ENCODE data around the gene SH3RF3. TPM values are rescaled to one million over a fixed set of nuclear protein-coding genes. Genes with fewer than 3 reads are reported as not detected.

SH3RF3 gene
- polyA plus RNA-seq, 1 of the 3 experiments (the other 2 are of a cell fraction) = 1.9 TPM

- TF ChIP-seq EP300 (IDR thresholded peaks at IDR 0.05; ENCODE audit: borderline replicate concordance in 1 of 2, low read depth in 1 of 2, low read length in 1 of 2) (peak in 1 of 2 experiments; percentile 19; a peak in 1 of 4 replicates), YY1 (IDR thresholded peaks at IDR 0.05; ENCODE audit: low read depth) (no peak), MXI1 (IDR thresholded peaks at IDR 0.05; ENCODE audit: low read depth, low read length) (no peak), TAF1 (IDR thresholded peaks at IDR 0.05; ENCODE audit: borderline replicate concordance, low read depth, low read length) (no peak), RXRA (IDR thresholded peaks at IDR 0.05; ENCODE audit: borderline replicate concordance, low read depth) (no peak), NRF1 (IDR thresholded peaks at IDR 0.05; ENCODE audit: low read depth, low read length) (no peak), GABPA (IDR thresholded peaks at IDR 0.05; ENCODE audit: low read depth) (no peak), NFIC (IDR thresholded peaks at IDR 0.05; ENCODE audit: borderline replicate concordance) (no peak)
- TF ChIP-seq, protein P1, sequence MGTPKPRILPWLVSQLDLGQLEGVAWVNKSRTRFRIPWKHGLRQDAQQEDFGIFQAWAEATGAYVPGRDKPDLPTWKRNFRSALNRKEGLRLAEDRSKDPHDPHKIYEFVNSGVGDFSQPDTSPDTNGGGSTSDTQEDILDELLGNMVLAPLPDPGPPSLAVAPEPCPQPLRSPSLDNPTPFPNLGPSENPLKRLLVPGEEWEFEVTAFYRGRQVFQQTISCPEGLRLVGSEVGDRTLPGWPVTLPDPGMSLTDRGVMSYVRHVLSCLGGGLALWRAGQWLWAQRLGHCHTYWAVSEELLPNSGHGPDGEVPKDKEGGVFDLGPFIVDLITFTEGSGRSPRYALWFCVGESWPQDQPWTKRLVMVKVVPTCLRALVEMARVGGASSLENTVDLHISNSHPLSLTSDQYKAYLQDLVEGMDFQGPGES (IDR thresholded peaks at IDR 0.05; ENCODE audit: low read depth, low read length) = no peak
Measured at GRCh38 chr2:109126501-109126860, 2.5 kb upstream of the SH3RF3 start (continued).

GRCh38 chr2:109127556-109127955, 1.4 kb upstream of the SH3RF3 start:
- TF ChIP-seq RFX5 (IDR thresholded peaks at IDR 0.05; ENCODE audit: low read length) (no peak), NFIC (IDR thresholded peaks at IDR 0.05; ENCODE audit: borderline replicate concordance) (no peak), REST (IDR thresholded peaks at IDR 0.05; ENCODE audit: low read depth, low read length) (no peak), MEF2A (IDR thresholded peaks at IDR 0.05; ENCODE audit: borderline replicate concordance, low read depth) (no peak), YY1 (IDR thresholded peaks at IDR 0.05; ENCODE audit: low read depth) (no peak), RCOR1 (IDR thresholded peaks at IDR 0.05; ENCODE audit: low read length) (no peak), USF2 (IDR thresholded peaks at IDR 0.05; ENCODE audit: borderline replicate concordance, low read depth, low read length) (no peak), EZH2phosphoT487 (IDR thresholded peaks at IDR 0.05; ENCODE audit: borderline replicate concordance, low read depth) (no peak), SIN3A (IDR thresholded peaks at IDR 0.05; ENCODE audit: borderline replicate concordance, low read depth, low read length) (no peak), FOXM1 (IDR thresholded peaks at IDR 0.05; ENCODE audit: low read depth) (no peak), RXRA (IDR thresholded peaks at IDR 0.05; ENCODE audit: borderline replicate concordance, low read depth) (no peak), TAF1 (IDR thresholded peaks at IDR 0.05; ENCODE audit: borderline replicate concordance, low read depth, low read length) (no peak)
- TF ChIP-seq, protein P2, sequence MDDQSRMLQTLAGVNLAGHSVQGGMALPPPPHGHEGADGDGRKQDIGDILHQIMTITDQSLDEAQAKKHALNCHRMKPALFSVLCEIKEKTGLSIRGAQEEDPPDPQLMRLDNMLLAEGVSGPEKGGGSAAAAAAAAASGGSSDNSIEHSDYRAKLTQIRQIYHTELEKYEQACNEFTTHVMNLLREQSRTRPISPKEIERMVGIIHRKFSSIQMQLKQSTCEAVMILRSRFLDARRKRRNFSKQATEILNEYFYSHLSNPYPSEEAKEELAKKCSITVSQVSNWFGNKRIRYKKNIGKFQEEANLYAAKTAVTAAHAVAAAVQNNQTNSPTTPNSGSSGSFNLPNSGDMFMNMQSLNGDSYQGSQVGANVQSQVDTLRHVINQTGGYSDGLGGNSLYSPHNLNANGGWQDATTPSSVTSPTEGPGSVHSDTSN (IDR thresholded peaks at IDR 0.05) = no peak
- TF ChIP-seq, protein P1 (IDR thresholded peaks at IDR 0.05; ENCODE audit: low read depth, low read length) = no peak
- no peaks in the 10 kb centered on the region for H3K36me3 ChIP-seq (replicated peaks in 1 of 2; ENCODE audit: control insufficient read depth in 1 of 2, insufficient read depth in 2 of 2, low read length in 1 of 2)
- POLR2A ChIA-PET = interaction anchor here (0.9 kb wide), 1 partner anchor 383 kb away, joined by 3 read pairs; no protein-coding TSS in a partner anchor

More at GRCh38 chr2:109127556-109127955, 1.4 kb upstream of the SH3RF3 start:
- Histone ChIP-seq H3F3A (replicated peaks; ENCODE audit: insufficient read depth) (peaks cover 27% of the 10 kb centered on the region), H2AFZ (ENCODE audit: low read depth) (no peak overlapping the region), H3K79me2 (ENCODE audit: insufficient read depth) (peaks cover 49% of the 10 kb centered on the region), H3K4me3 (ENCODE audit: low read depth in 2 of 2, low read length in 1 of 2) (peak overlapping the region in 1 of 2 experiments; percentile 80; a peak in 1 of 4 replicates), H3K9ac (no peak overlapping the region), H3K27ac (ENCODE audit: low read depth in 2 of 2, low read length in 1 of 2) (no peak overlapping the region), H3K4me1 (ENCODE audit: control insufficient read depth in 1 of 2, insufficient read depth in 2 of 2, low read depth in 1 of 2, low read length in 1 of 2) (peaks cover 19 to 27% of the 10 kb centered on the region in 2 experiments), H3K4me2 (peak overlapping the region; percentile 87), H3K9me2 (no peaks in the 10 kb centered on the region), H3K27me3 (ENCODE audit: insufficient read depth) (no peaks in the 10 kb centered on the region; the same call in 1 of the 2 replicates), H4K20me1 (ENCODE audit: insufficient read depth) (peaks cover 21% of the 10 kb centered on the region), H3K9me3 (no peaks in the 10 kb centered on the region)
- DNase-seq = no peak
- WGBS (ENCODE audit: low lambda C conversion rate) = 86% methylated on average over 10 of the region's 10 CpGs
- CTCF ChIA-PET = interaction anchor here (0.6 to 14.0 kb wide), 15 partner anchors 10 to 419 kb away, joined by 3 to 160 read pairs (median 4); no protein-coding TSS in a partner anchor

Data from SK-N-SH (cell line).